Skeletal muscle satellite cell (primary cell): ENCODE results near the gene DNMT3L. TPM values are rescaled to one million over a fixed set of nuclear protein-coding genes. Genes with fewer than 3 reads are reported as not detected.
"Not testable (repeated sequence)": the region's sequence is repeated elsewhere in the genome, so short reads cannot be mapped to it uniquely, and the experiment has no call there.

Experiments used
- H3K27me3 ChIP-seq: 2 replicates; pipeline ENCODE4 v1.7.0; 2013; ENCODE audit warnings: low read length; ENCODE audit not compliant: control insufficient read depth, insufficient read depth
- H3K36me3 ChIP-seq: 2 replicates; pipeline ENCODE4 v1.7.0; 2013; ENCODE audit warnings: mild to moderate bottlenecking, control low read depth, low read length; ENCODE audit not compliant: insufficient read depth
- H3K4me1 ChIP-seq: 2 replicates; pipeline ENCODE4 v1.7.0; 2013; ENCODE audit warnings: low read length; ENCODE audit not compliant: control insufficient read depth, insufficient read depth
- H3K4me2 ChIP-seq: 2 replicates; pipeline ENCODE4 v1.7.0; 2013; ENCODE audit warnings: mild to moderate bottlenecking, low read length
- H3K4me3 ChIP-seq: 2 replicates; pipeline ENCODE4 v1.7.0; 2013; ENCODE audit warnings: low read length
- H3K9ac ChIP-seq: 2 replicates; pipeline ENCODE4 v1.7.0; 2013; ENCODE audit warnings: mild to moderate bottlenecking, low read depth, low read length, moderate library complexity
- H3K9me3 ChIP-seq: replicated peaks from 2 replicates; pipeline ENCODE4 v1.7.0; 2013; ENCODE audit warnings: mild to moderate bottlenecking, control low read depth, low read length
- small RNA-seq: library from RNA; depleted of rRNA; stranded (forward); fragments of <200 nt; gene quantifications from one replicate; pipeline ENCODE3, GENCODE V24; 2012

DNMT3L gene

GRCh38 chr21:44197156-44197516, 64.6 kb downstream of the DNMT3L start:
- H3K4me1 ChIP-seq, H3K4me3 ChIP-seq, H3K9me3 ChIP-seq, H3K27me3 ChIP-seq, H3K9ac ChIP-seq, H3K4me2 ChIP-seq, H3K36me3 ChIP-seq: not testable (repeated sequence)

Small RNA genes within 50 kb of the gene (small RNA-seq; reads per million reads assigned to genes)
- gene AP001059.3 = not detected
